GM19193 (cell line): ENCODE results near the gene TBCEL.
A peak's percentile ranks its signal among the peaks of the same experiment; 100 is the strongest.

Experiments
- POLR2A ChIP-seq: IDR thresholded peaks from 4 replicates; pipeline ENCODE4 v1.6.1; 2011; ENCODE audit not compliant: insufficient read depth, insufficient read length; ENCODE audit errors: extremely low read depth

TBCEL gene

GRCh38 chr11:121023848-121024751 is at the start of gene TBCEL:
Gene TBCEL, plus strand, starts transcription at chr11:121024102. Its CDS starts 21,589 bp downstream, at chr11:121045691.
- TF ChIP-seq POLR2A, result peak; percentile 75

GRCh38 chr11:120974466-120974865 is 49.4 kb upstream of the TBCEL start:
- no peak for TF ChIP-seq POLR2A

GRCh38 chr11:120974965-120975364 is 48.9 kb upstream of the TBCEL start:
- TF ChIP-seq POLR2A, result no peak

- TF ChIP-seq POLR2A, result no peak
These were observed 46.4 kb upstream of the TBCEL start for GRCh38 chr11:120977266-120978137.

GRCh38 chr11:120978701-120979100 is 45.2 kb upstream of the TBCEL start:
- no peak for TF ChIP-seq POLR2A

GRCh38 chr11:120985718-120986569 is 38.0 kb upstream of the TBCEL start:
- TF ChIP-seq POLR2A, result no peak

GRCh38 chr11:120988603-120989002 is 35.3 kb upstream of the TBCEL start:
- no peak for TF ChIP-seq POLR2A

- no peak for TF ChIP-seq POLR2A
These were observed 31.8 kb upstream of the TBCEL start for GRCh38 chr11:120991830-120992686.

- TF ChIP-seq POLR2A, result no peak
These were observed 29.6 kb upstream of the TBCEL start for GRCh38 chr11:120994091-120994859.

GRCh38 chr11:120995184-120995583 is 28.7 kb upstream of the TBCEL start:
- TF ChIP-seq POLR2A, result no peak

- TF ChIP-seq POLR2A, result no peak
These were observed 26.9 kb upstream of the TBCEL start for GRCh38 chr11:120996973-120997372.

GRCh38 chr11:120998581-120998980 is 25.3 kb upstream of the TBCEL start:
- no peak for TF ChIP-seq POLR2A
